ENCODE results near the gene RSAD1.

RSAD1 gene

DNA sequence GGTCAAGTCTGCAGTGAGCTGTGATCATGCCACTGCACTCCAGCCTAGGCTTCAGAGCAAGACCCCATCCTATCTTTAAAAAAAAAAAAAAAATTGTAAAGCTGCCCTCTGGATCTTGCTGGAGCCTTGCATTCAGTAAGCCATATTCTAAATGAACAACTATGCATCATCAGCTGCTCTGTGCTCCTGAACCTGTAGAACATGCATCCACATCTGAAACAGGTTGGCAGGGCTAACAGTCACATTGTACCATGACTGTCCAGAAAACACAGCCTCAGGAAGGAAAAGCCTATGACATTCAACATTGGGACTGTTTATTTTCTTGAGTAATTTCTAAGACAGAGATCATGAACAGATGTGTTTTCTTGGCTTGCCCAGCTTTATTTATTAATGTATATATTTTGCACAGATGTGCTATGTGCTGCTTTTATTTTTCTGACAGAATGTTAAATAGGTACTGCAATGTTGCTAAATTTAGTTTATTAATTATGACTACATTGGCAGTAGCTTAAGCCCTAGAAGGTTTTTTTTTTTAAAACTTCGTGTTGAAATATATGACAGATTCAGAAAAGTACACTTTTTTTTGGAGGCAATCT, 32.8 kb upstream of the RSAD1 start:
- H3K4me3 ChIP-seq (ENCODE audit: low read depth, low read length): no peak overlapping the region
- no peaks in the 10 kb centered on the region for H3K9me3 ChIP-seq (ENCODE audit: control insufficient read depth, insufficient read depth, low read depth, low read length)
- H3K36me3 ChIP-seq (ENCODE audit: control insufficient read depth in 2 of 2, insufficient read depth in 1 of 2, low read length in 2 of 2): no peaks in the 10 kb centered on the region; a peak in 1 of 3 replicates
- ChIA-PET POLR2A (no interaction called here), CTCF (interaction anchor here (0.9 to 2.1 kb wide), 2 partner anchors 19 to 33 kb away, joined by 3 to 7 read pairs; partner anchors contain the start of gene RSAD1)
- H3K4me1 ChIP-seq (ENCODE audit: control insufficient read depth, insufficient read depth, low read length): peaks cover 20% of the 10 kb centered on the region
- no peak overlapping the region for H3K27ac ChIP-seq (ENCODE audit: extremely low read depth, low read depth, low read length)
- TF ChIP-seq ZNF596 (tag by site-specific recombination; IDR thresholded peaks at IDR 0.05) (no peak), ZNF223 (tag by site-specific recombination; IDR thresholded peaks at IDR 0.05) (no peak), ZNF404 (tag by site-specific recombination; IDR thresholded peaks at IDR 0.05) (no peak), ZNF585B (tag by site-specific recombination; IDR thresholded peaks at IDR 0.05) (no peak), ZNF610 (tag by site-specific recombination; IDR thresholded peaks at IDR 0.05; ENCODE audit: borderline replicate concordance) (no peak), YY1 (tag by site-specific recombination; IDR thresholded peaks at IDR 0.05) (no peak), SCRT1 (tag by site-specific recombination; IDR thresholded peaks at IDR 0.05; ENCODE audit: borderline replicate concordance) (peak; percentile 59; the same call in 1 of the 2 replicates), ZNF433 (tag by site-specific recombination; IDR thresholded peaks at IDR 0.05; ENCODE audit: low read depth) (no peak), SCRT2 (tag by site-specific recombination; IDR thresholded peaks at IDR 0.05) (peak; percentile 69), ZBTB17 (tag by site-specific recombination; IDR thresholded peaks at IDR 0.05) (peak; percentile 44; the same call in 1 of the 2 replicates), ZNF529 (tag by site-specific recombination; IDR thresholded peaks at IDR 0.05; ENCODE audit: insufficient replicate concordance) (no peak), ZNF174 (tag by site-specific recombination; IDR thresholded peaks at IDR 0.05) (no peak)
- TF ChIP-seq, protein P1, sequence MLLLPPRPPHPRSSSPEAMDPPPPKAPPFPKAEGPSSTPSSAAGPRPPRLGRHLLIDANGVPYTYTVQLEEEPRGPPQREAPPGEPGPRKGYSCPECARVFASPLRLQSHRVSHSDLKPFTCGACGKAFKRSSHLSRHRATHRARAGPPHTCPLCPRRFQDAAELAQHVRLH (tag by site-specific recombination; IDR thresholded peaks at IDR 0.05): no peak
- TF ChIP-seq, protein P2, sequence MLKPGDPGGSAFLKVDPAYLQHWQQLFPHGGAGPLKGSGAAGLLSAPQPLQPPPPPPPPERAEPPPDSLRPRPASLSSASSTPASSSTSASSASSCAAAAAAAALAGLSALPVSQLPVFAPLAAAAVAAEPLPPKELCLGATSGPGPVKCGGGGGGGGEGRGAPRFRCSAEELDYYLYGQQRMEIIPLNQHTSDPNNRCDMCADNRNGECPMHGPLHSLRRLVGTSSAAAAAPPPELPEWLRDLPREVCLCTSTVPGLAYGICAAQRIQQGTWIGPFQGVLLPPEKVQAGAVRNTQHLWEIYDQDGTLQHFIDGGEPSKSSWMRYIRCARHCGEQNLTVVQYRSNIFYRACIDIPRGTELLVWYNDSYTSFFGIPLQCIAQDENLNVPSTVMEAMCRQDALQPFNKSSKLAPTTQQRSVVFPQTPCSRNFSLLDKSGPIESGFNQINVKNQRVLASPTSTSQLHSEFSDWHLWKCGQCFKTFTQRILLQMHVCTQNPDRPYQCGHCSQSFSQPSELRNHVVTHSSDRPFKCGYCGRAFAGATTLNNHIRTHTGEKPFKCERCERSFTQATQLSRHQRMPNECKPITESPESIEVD (tag by site-specific recombination; IDR thresholded peaks at IDR 0.05): no peak
- TF ChIP-seq, protein P3, sequence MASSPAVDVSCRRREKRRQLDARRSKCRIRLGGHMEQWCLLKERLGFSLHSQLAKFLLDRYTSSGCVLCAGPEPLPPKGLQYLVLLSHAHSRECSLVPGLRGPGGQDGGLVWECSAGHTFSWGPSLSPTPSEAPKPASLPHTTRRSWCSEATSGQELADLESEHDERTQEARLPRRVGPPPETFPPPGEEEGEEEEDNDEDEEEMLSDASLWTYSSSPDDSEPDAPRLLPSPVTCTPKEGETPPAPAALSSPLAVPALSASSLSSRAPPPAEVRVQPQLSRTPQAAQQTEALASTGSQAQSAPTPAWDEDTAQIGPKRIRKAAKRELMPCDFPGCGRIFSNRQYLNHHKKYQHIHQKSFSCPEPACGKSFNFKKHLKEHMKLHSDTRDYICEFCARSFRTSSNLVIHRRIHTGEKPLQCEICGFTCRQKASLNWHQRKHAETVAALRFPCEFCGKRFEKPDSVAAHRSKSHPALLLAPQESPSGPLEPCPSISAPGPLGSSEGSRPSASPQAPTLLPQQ (tag by site-specific recombination; IDR thresholded peaks at IDR 0.05): no peak
- TF ChIP-seq, protein P4, sequence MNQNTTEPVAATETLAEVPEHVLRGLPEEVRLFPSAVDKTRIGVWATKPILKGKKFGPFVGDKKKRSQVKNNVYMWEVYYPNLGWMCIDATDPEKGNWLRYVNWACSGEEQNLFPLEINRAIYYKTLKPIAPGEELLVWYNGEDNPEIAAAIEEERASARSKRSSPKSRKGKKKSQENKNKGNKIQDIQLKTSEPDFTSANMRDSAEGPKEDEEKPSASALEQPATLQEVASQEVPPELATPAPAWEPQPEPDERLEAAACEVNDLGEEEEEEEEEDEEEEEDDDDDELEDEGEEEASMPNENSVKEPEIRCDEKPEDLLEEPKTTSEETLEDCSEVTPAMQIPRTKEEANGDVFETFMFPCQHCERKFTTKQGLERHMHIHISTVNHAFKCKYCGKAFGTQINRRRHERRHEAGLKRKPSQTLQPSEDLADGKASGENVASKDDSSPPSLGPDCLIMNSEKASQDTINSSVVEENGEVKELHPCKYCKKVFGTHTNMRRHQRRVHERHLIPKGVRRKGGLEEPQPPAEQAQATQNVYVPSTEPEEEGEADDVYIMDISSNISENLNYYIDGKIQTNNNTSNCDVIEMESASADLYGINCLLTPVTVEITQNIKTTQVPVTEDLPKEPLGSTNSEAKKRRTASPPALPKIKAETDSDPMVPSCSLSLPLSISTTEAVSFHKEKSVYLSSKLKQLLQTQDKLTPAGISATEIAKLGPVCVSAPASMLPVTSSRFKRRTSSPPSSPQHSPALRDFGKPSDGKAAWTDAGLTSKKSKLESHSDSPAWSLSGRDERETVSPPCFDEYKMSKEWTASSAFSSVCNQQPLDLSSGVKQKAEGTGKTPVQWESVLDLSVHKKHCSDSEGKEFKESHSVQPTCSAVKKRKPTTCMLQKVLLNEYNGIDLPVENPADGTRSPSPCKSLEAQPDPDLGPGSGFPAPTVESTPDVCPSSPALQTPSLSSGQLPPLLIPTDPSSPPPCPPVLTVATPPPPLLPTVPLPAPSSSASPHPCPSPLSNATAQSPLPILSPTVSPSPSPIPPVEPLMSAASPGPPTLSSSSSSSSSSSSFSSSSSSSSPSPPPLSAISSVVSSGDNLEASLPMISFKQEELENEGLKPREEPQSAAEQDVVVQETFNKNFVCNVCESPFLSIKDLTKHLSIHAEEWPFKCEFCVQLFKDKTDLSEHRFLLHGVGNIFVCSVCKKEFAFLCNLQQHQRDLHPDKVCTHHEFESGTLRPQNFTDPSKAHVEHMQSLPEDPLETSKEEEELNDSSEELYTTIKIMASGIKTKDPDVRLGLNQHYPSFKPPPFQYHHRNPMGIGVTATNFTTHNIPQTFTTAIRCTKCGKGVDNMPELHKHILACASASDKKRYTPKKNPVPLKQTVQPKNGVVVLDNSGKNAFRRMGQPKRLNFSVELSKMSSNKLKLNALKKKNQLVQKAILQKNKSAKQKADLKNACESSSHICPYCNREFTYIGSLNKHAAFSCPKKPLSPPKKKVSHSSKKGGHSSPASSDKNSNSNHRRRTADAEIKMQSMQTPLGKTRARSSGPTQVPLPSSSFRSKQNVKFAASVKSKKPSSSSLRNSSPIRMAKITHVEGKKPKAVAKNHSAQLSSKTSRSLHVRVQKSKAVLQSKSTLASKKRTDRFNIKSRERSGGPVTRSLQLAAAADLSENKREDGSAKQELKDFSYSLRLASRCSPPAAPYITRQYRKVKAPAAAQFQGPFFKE (tag by site-specific recombination; IDR thresholded peaks at IDR 0.05; ENCODE audit: borderline replicate concordance): no peak
- TF ChIP-seq, protein P5, sequence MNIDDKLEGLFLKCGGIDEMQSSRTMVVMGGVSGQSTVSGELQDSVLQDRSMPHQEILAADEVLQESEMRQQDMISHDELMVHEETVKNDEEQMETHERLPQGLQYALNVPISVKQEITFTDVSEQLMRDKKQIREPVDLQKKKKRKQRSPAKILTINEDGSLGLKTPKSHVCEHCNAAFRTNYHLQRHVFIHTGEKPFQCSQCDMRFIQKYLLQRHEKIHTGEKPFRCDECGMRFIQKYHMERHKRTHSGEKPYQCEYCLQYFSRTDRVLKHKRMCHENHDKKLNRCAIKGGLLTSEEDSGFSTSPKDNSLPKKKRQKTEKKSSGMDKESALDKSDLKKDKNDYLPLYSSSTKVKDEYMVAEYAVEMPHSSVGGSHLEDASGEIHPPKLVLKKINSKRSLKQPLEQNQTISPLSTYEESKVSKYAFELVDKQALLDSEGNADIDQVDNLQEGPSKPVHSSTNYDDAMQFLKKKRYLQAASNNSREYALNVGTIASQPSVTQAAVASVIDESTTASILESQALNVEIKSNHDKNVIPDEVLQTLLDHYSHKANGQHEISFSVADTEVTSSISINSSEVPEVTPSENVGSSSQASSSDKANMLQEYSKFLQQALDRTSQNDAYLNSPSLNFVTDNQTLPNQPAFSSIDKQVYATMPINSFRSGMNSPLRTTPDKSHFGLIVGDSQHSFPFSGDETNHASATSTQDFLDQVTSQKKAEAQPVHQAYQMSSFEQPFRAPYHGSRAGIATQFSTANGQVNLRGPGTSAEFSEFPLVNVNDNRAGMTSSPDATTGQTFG (tag by site-specific recombination; IDR thresholded peaks at IDR 0.05; ENCODE audit: borderline replicate concordance): no peak
